Subcutaneous adipose tissue (tissue), 4 donors: ENCODE results near the gene EYS. TPM values are rescaled to one million over a fixed set of nuclear protein-coding genes. Genes with fewer than 3 reads are reported as not detected.

Experiments used
- total RNA-seq, 4 donors: library from RNA; depleted of rRNA; stranded (reverse); fragments of >200 nt; gene quantifications; one replicate each; pipeline ENCODE4 v1.1.0, GENCODE V29; 2016
- TF ChIP-seq, protein P1 (sequence below): fragments of 450-650 bp; IDR thresholded peaks from one replicate; pipeline ENCODE4 v1.5.1; 2016; ENCODE audit warnings: low read depth, mild to moderate bottlenecking, control low read depth, antibody characterized with exemption, moderate library complexity

EYS gene
- total RNA-seq, 4 donors from 2014 or later = 0.17 to 3.8 (median 0.82) TPM

DNA sequence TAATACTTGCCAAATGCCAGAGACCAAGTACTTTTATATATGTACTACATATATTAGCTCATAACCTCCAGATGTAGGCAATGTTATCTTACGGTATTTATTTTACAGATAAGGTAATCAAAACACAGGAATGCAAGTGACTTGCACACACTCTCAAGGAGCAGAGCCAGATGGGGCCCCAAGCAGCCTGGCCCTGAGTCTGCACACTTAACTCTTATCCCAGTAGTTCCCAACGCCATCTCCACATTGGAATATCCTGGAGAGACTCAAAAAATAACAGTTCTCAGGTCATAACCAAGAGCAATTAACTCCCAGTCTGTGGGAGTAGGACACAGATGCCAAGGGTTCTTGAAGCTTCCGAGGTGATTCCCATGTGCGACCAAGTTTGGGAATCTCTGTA is 1672.7 kb downstream of the EYS start:
- TF ChIP-seq, protein P1, sequence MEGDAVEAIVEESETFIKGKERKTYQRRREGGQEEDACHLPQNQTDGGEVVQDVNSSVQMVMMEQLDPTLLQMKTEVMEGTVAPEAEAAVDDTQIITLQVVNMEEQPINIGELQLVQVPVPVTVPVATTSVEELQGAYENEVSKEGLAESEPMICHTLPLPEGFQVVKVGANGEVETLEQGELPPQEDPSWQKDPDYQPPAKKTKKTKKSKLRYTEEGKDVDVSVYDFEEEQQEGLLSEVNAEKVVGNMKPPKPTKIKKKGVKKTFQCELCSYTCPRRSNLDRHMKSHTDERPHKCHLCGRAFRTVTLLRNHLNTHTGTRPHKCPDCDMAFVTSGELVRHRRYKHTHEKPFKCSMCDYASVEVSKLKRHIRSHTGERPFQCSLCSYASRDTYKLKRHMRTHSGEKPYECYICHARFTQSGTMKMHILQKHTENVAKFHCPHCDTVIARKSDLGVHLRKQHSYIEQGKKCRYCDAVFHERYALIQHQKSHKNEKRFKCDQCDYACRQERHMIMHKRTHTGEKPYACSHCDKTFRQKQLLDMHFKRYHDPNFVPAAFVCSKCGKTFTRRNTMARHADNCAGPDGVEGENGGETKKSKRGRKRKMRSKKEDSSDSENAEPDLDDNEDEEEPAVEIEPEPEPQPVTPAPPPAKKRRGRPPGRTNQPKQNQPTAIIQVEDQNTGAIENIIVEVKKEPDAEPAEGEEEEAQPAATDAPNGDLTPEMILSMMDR = no peak

DNA sequence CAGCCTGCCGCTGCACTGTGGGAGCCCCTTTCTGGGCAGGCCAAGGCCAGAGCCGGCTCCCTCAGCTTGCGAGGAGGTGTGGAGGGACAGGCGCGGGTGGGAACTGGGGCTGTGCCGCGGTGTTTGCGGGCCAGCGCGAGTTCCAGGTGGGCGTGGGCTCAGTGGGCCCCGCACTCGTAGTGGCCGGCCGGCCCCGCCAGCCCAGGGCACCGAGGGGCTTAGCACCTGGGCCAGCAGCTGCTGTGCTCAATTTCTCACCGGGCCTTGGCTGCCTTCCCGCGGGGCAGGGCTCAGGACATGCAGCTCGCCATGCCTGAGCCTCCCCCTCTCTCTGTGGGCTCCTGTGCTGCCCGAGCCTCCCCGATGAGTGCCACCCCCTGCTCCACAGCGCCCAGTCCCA is 1683.3 kb downstream of the EYS start:
- TF ChIP-seq, protein P1 = no peak

DNA sequence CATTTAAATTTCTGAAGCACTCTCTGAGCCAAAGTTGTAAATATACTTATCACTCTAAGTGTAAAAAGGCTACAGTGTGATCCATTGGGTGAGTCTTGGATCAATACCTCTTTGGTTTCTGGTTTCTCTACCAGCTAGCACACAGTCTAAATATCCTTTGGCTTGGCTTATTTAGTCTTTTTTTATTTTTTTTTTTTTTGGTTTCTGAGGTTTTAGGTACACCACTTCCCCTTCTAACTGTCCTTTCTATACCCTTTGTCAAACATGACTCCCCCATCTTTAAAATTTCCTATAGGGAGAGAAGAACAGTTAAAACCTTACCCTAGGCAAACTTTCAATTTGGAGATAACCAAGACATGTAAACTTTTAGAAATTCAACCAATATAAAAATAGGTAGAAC is 1692.4 kb downstream of the EYS start:
- TF ChIP-seq, protein P1 = no peak

DNA sequence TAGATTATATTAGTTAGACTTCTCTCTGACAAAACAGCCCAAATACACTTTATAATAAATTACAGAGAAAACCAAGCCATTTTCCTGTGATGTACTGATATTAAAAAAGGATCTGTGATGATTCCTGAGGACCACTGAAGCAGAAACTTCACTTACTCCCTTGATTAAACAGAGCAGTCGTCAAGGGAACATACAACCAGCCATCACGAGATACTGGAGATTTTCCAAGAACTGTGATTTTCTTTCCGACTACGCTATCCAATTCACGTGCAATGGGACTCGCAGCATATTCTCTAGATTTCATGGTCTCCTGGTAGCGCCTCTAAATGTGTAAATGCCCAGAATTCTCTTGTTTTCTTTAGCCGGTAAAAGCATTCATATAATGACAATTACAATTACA is 1694.0 kb downstream of the EYS start:
- TF ChIP-seq, protein P1 = no peak

DNA sequence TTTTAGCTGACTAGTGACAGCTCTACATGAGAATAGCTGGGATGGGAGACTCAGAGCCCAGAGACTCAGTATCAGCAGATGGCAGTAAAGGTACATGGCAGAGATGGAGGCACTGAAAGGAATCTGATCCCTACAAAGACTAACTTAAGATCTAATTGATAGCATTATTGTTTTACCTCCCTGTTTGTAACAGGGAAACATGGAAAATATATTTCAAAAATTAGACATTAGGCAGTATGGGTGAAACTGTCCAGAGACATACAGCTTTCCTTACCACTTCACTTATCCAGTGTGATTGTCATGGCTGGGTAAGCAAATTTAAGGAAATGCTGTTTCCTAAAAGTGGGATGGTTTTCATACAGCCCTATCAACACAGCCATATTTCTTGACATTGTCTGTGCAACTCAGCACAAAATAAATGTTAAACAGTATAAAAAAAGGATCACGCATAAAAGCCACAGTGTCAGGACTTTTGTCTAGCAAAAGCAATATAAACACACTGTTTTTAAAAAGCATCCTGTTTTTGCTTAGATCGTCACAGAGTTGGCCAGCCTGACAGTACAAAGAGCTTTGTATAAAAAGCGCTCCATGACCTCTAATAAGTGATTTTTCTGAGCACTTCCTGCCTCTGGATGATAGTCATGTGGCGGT is 1694.5 kb downstream of the EYS start:
- TF ChIP-seq, protein P1 = no peak

DNA sequence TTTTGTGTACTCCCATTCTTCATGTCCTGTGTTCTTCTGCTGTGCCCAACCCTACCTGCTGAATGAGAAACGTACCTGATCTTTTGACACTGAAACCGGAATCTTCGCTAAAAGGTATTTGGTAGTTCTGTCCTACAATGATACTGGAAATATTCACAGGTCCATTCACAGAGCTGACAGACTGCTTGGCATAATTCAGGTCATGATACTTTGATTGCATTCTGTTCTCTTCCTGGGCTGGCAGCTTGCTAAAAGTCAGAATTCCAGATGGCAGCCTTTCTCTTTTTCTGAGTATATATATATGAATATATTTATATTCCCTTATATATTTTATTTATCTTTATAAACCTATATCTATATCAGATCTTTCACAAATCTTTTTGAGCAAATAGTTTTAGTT is 1696.4 kb downstream of the EYS start:
- TF ChIP-seq, protein P1 = no peak

DNA sequence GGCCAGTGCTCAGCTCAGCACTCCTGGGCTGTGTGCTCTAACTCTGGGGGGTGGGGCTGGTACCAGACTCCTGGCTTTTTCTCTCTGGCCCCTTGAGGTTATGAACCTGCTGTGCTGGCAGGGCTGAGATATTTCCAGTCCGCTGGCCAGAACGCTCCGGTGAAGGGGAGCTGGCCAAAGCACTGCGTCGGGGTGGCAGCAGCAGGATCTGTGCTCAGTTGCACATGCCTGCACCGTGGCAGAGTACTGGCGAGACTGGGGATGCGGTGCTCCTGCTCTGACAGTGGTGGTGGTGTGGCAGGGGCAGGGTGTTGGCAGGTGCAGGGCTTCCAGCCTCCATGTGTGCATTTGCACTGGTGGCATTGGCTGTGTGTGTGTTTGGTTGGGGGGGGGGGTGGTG is 1697.0 kb downstream of the EYS start:
- TF ChIP-seq, protein P1 = no peak
